IMR-90 (cell line): ENCODE measurements around the gene ARHGEF18. TPM values are rescaled to one million over a fixed set of nuclear protein-coding genes. Genes with fewer than 3 reads are reported as not detected.

Source experiments
- ATAC-seq: fragments of 200-7000 bp; cut with Tn5 transposase; 2 replicates; pipeline ENCODE4 v1.9.1; 2020; ENCODE audit warnings: low read depth, mild to moderate bottlenecking, moderate library complexity
- BruUV-seq: library from RNA; stranded (reverse); fragments of 400-500 nt; replicated peaks from 2 replicates; lab custom pipeline; 2021; lab: Mats Ljungman, UMichigan
- CTCF ChIA-PET: fragments of 300-600 bp; formaldehyde crosslinking; extraction: SDS; loops from one replicate; lab custom pipeline; 2021; ENCODE audit warnings: antibody characterized with exemption; lab: Yijun Ruan, JAX
- POLR2A ChIA-PET: fragments of 300-600 bp; sonication (Branson Sonifier 250); formaldehyde crosslinking; loops from one replicate; lab custom pipeline; 2022; ENCODE audit warnings: antibody characterized with exemption; ENCODE audit not compliant: unreplicated experiment; lab: Charles Lee
- DNase-seq: peaks from one replicate; pipeline ENCODE4 v3.0.0; 2013
- H2AFZ ChIP-seq: replicated peaks from 2 replicates; pipeline ENCODE3; 2013; ENCODE audit warnings: low read length, mild to moderate bottlenecking; ENCODE audit not compliant: poor library complexity
- H2AK5ac ChIP-seq: 2 replicates; pipeline ENCODE4 v1.6.1; 2013; ENCODE audit warnings: low read depth, low read length, inconsistent platforms
- H2AK9ac ChIP-seq: replicated peaks from 2 replicates; pipeline ENCODE3; 2013; ENCODE audit warnings: mild to moderate bottlenecking, low read depth, low read length, moderate library complexity; ENCODE audit not compliant: poor library complexity
- H2BK120ac ChIP-seq: 2 replicates; pipeline ENCODE4 v1.6.1; 2013; ENCODE audit warnings: low read depth, low read length, inconsistent platforms
- H2BK15ac ChIP-seq: 3 replicates; pipeline ENCODE4 v1.6.1; 2013; ENCODE audit warnings: low read depth, low read length, inconsistent platforms
- H2BK20ac ChIP-seq: 2 replicates; pipeline ENCODE4 v1.6.1; 2013; ENCODE audit warnings: low read depth, mild to moderate bottlenecking, inconsistent platforms, low read length, moderate library complexity
- H2BK5ac ChIP-seq: 2 replicates; pipeline ENCODE4 v1.6.1; 2013; ENCODE audit warnings: mild to moderate bottlenecking, low read depth, low read length, inconsistent platforms; ENCODE audit not compliant: poor library complexity, severe bottlenecking
- H3K14ac ChIP-seq: replicated peaks from 2 replicates; pipeline ENCODE4 v1.6.1; 2013; ENCODE audit warnings: low read depth, low read length, inconsistent platforms
- H3K18ac ChIP-seq: 2 replicates; pipeline ENCODE4 v1.6.1; 2013; ENCODE audit warnings: low read depth, low read length, control low read depth
- H3K23ac ChIP-seq: 2 replicates; pipeline ENCODE4 v1.6.1; 2013; ENCODE audit warnings: low read depth, low read length, inconsistent platforms
- H3K27ac ChIP-seq: 2 replicates; pipeline ENCODE4 v1.5.1; 2013; ENCODE audit warnings: mild to moderate bottlenecking, control low read depth, low read length; ENCODE audit not compliant: insufficient read depth
- H3K27me3 ChIP-seq: 2 replicates; pipeline ENCODE4 v1.6.1; 2013; ENCODE audit warnings: low read length; ENCODE audit not compliant: control insufficient read depth, insufficient read depth
- H3K36me3 ChIP-seq: 2 replicates; pipeline ENCODE4 v1.6.1; 2013; ENCODE audit warnings: low read length, mixed read lengths; ENCODE audit not compliant: control insufficient read depth, insufficient read depth
- H3K4ac ChIP-seq: 2 replicates; pipeline ENCODE4 v1.6.1; 2013; ENCODE audit warnings: low read depth, low read length, inconsistent platforms
- H3K4me1 ChIP-seq: 2 replicates; pipeline ENCODE4 v1.6.1; 2013; ENCODE audit warnings: low read length, mixed read lengths; ENCODE audit not compliant: control insufficient read depth, insufficient read depth
- H3K4me2 ChIP-seq: 2 replicates; pipeline ENCODE4 v1.6.1; 2013; ENCODE audit warnings: low read depth, mild to moderate bottlenecking, control low read depth, low read length, moderate library complexity
- H3K4me3 ChIP-seq: 2 replicates; pipeline ENCODE4 v1.5.1; 2013; ENCODE audit warnings: low read depth, mild to moderate bottlenecking, control low read depth, low read length, moderate library complexity; ENCODE audit not compliant: insufficient read depth
- H3K56ac ChIP-seq: 2 replicates; pipeline ENCODE4 v1.6.1; 2013; ENCODE audit warnings: low read length, inconsistent platforms; ENCODE audit not compliant: insufficient read depth; ENCODE audit errors: extremely low read depth
- H3K79me1 ChIP-seq, 2 experiments: 2 replicates each; pipeline ENCODE4 v1.6.1; 2013; ENCODE audit warnings: low read length in 2 of 2, inconsistent platforms in 1 of 2, low read depth in 1 of 2
- H3K9ac ChIP-seq: 2 replicates; pipeline ENCODE4 v1.6.1; 2013; ENCODE audit warnings: low read depth, low read length, control low read depth
- H3K9me1 ChIP-seq: 2 replicates; pipeline ENCODE4 v1.6.1; 2013; ENCODE audit warnings: low read length, inconsistent platforms; ENCODE audit not compliant: insufficient read depth
- H3K9me3 ChIP-seq: 2 replicates; pipeline ENCODE4 v1.6.1; 2013; ENCODE audit warnings: low read length; ENCODE audit not compliant: control insufficient read depth, insufficient read depth
- H4K20me1 ChIP-seq: 2 replicates; pipeline ENCODE4 v1.6.1; 2013; ENCODE audit warnings: low read length, inconsistent platforms; ENCODE audit not compliant: insufficient read depth
- H4K5ac ChIP-seq: 2 replicates; pipeline ENCODE4 v1.6.1; 2013; ENCODE audit warnings: mild to moderate bottlenecking, low read depth, low read length, control low read depth
- H4K8ac ChIP-seq, 2 experiments: 2 replicates each; pipeline ENCODE4 v1.6.1; 2013; ENCODE audit warnings: low read depth in 2 of 2, low read length in 2 of 2, control low read depth in 1 of 2, inconsistent platforms in 1 of 2
- H4K91ac ChIP-seq: 2 replicates; pipeline ENCODE4 v1.6.1; 2013; ENCODE audit warnings: low read depth, low read length, inconsistent platforms; ENCODE audit not compliant: insufficient read depth
- BHLHE40 ChIP-seq: fragments of 150-350 bp; IDR thresholded peaks from 2 replicates; pipeline ENCODE4 v1.6.1; 2016; ENCODE audit warnings: mild to moderate bottlenecking, low read depth, low read length
- CEBPB ChIP-seq: IDR thresholded peaks from 2 replicates; pipeline ENCODE4 v1.6.1; 2012; ENCODE audit warnings: low read depth, low read length, improper control_type of control experiment
- CHD1 ChIP-seq: IDR thresholded peaks from 2 replicates; pipeline ENCODE4 v1.6.1; 2012; ENCODE audit warnings: low read depth, low read length, improper control_type of control experiment
- CTCF ChIP-seq: conservative IDR thresholded peaks from 2 replicates; pipeline ENCODE4 v1.5.1; 2012; ENCODE audit warnings: mild to moderate bottlenecking, low read depth, low read length, improper control_type of control experiment
- ELK1 ChIP-seq: fragments of 150-350 bp; IDR thresholded peaks from 2 replicates; pipeline ENCODE4 v1.6.1; 2016; ENCODE audit warnings: low read depth, mild to moderate bottlenecking, low read length, moderate library complexity, borderline replicate concordance
- MAFK ChIP-seq: IDR thresholded peaks from 2 replicates; pipeline ENCODE4 v1.6.1; 2012; ENCODE audit warnings: low read depth, low read length, improper control_type of control experiment
- MAZ ChIP-seq: IDR thresholded peaks from 2 replicates; pipeline ENCODE4 v1.6.1; 2012; ENCODE audit warnings: low read depth, mild to moderate bottlenecking, low read length, improper control_type of control experiment, moderate library complexity, borderline replicate concordance
- MXI1 ChIP-seq: IDR thresholded peaks from 2 replicates; pipeline ENCODE4 v1.6.1; 2012; ENCODE audit warnings: low read depth, mild to moderate bottlenecking, low read length, moderate library complexity, borderline replicate concordance
- POLR2A ChIP-seq: IDR thresholded peaks from 2 replicates; pipeline ENCODE4 v1.6.1; 2012; ENCODE audit warnings: mild to moderate bottlenecking, low read depth, low read length
- RAD21 ChIP-seq: IDR thresholded peaks from 2 replicates; pipeline ENCODE4 v1.6.1; 2012; ENCODE audit warnings: low read length, improper control_type of control experiment
- RCOR1 ChIP-seq: IDR thresholded peaks from 2 replicates; pipeline ENCODE4 v1.6.1; 2012; ENCODE audit warnings: mild to moderate bottlenecking, low read length, improper control_type of control experiment; ENCODE audit not compliant: insufficient replicate concordance
- RFX5 ChIP-seq: IDR thresholded peaks from 2 replicates; pipeline ENCODE4 v1.8.0; 2012; ENCODE audit warnings: low read depth, mild to moderate bottlenecking, low read length, moderate library complexity
- WGBS, 2 experiments: methylation state at CpG; one replicate each; pipeline versions ENCODE4 v1.1.5 to v1.1.7; 2013; ENCODE audit warnings: missing lambda C conversion rate in 2 of 2; ENCODE audit not compliant: insufficient read length in 1 of 2; ENCODE audit errors: extremely low coverage in 2 of 2; 5-methylcytosine and 5-hydroxymethylcytosine counted together
- dilution Hi-C: fragments of 300-500 bp; cut with HindIII; formaldehyde crosslinking; loops from one replicate; pipeline ENCODE4 v1.14.3; 2018; ENCODE audit warnings: low sequenced_read_pairs; ENCODE audit not compliant: unreplicated experiment
- in situ Hi-C: fragments of 300-500 bp; cut with MboI; formaldehyde crosslinking; loops from 3 replicates; pipeline ENCODE4 v1.14.3; 2019; ENCODE audit warnings: low sequenced_read_pairs, inconsistent platforms, mixed read lengths
- intact Hi-C: fragments of 100-400 bp; cut with micrococcal nuclease; formaldehyde crosslinking; loops from 2 replicates; pipeline ENCODE4 v1.10.0; 2022
- polyA plus RNA-seq, 3 experiments: library from polyadenylated mRNA; depleted of rRNA; stranded (reverse); fragments of >200 nt; gene quantifications; 2 replicates each; pipeline ENCODE4 v1.2.3, GENCODE V29; 2012; ENCODE audit warnings: low replicate concordance in 1 of 3
- total RNA-seq: library from RNA; depleted of rRNA; stranded (reverse); fragments of >200 nt; gene quantifications from 2 replicates; pipeline ENCODE4 v1.2.3, GENCODE V29; 2012
- TF ChIP-seq, protein P1 (sequence below): fragments of 150-350 bp; IDR thresholded peaks from 2 replicates; pipeline ENCODE4 v1.6.1; 2017; ENCODE audit warnings: mild to moderate bottlenecking, antibody characterized with exemption, low read length, low read depth

The ARHGEF18 gene
- total and polyA plus RNA-seq, 2 of the 4 experiments (the other 2 are of a cell fraction) = 11.6 to 12.4 TPM

GRCh38 chr19:7333198-7334118 is 15.3 kb upstream of the ARHGEF18 start:
- H3K9ac ChIP-seq = no peak overlapping the region
- H4K20me1 ChIP-seq = no peaks in the 10 kb centered on the region
- no peak for ATAC-seq
- H2BK120ac ChIP-seq = no peak overlapping the region
- no peaks in the 10 kb centered on the region for H3K9me3 ChIP-seq
- POLR2A ChIA-PET = no interaction called here
- BruUV-seq = no TSS peak
- H3K56ac ChIP-seq = no peak overlapping the region
- no peak overlapping the region for H3K27ac ChIP-seq
- no peak overlapping the region for H3K4ac ChIP-seq
- no peak overlapping the region for H2AK5ac ChIP-seq
- no peaks in the 10 kb centered on the region for H3K36me3 ChIP-seq
- 48% methylated on average over 4 of the region's 17 CpGs; no CpG with 5 or more reads in 1 of the 2 experiments for WGBS, 2 experiments
- no peak overlapping the region for H3K23ac ChIP-seq
- no peak overlapping the region for H3K4me3 ChIP-seq
- in situ Hi-C loops (no loop called here), dilution Hi-C loops (no loop called here), intact Hi-C loops (no loop called here)
- CTCF ChIA-PET = no interaction called here
- H3K27me3 ChIP-seq = peaks cover 3% of the 10 kb centered on the region; the same call in 1 of the 2 replicates
- H2AK9ac ChIP-seq = no peak overlapping the region
- TF ChIP-seq POLR2A (no peak), MAZ (no peak), MXI1 (no peak), RAD21 (no peak), CHD1 (no peak), BHLHE40 (no peak), RCOR1 (no peak), CEBPB (no peak), RFX5 (no peak), MAFK (no peak), ELK1 (no peak), CTCF (no peak)
- TF ChIP-seq, protein P1, sequence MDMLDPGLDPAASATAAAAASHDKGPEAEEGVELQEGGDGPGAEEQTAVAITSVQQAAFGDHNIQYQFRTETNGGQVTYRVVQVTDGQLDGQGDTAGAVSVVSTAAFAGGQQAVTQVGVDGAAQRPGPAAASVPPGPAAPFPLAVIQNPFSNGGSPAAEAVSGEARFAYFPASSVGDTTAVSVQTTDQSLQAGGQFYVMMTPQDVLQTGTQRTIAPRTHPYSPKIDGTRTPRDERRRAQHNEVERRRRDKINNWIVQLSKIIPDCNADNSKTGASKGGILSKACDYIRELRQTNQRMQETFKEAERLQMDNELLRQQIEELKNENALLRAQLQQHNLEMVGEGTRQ = no peak
- H3K4me2 ChIP-seq = no peak overlapping the region
- no peak overlapping the region for H4K91ac ChIP-seq
- no peak overlapping the region for H2BK15ac ChIP-seq
- H2BK20ac ChIP-seq = no peak overlapping the region
- no peaks in the 10 kb centered on the region for H3K79me1 ChIP-seq
- no peak overlapping the region for H4K8ac ChIP-seq
- DNase-seq = no peak
- no peak overlapping the region for H2BK5ac ChIP-seq
- H3K18ac ChIP-seq = no peak overlapping the region
- H4K5ac ChIP-seq = no peak overlapping the region
- H3K9me1 ChIP-seq = no peaks in the 10 kb centered on the region
- H3K4me1 ChIP-seq = no peaks in the 10 kb centered on the region
- H2AFZ ChIP-seq = no peak overlapping the region
- H3K14ac ChIP-seq = no peak overlapping the region
